Measurements from ENCODE around the gene DNAJC17. TPM values are rescaled to one million over a fixed set of nuclear protein-coding genes. Genes with fewer than 3 reads are reported as not detected.

DNAJC17 gene
- total and polyA plus RNA-seq, 4 experiments from 2014 or later: 24.3 to 43.9 (median 36.0) TPM

- H3K27me3 Mint-ChIP-seq: no peaks in the 10 kb centered on the region
- H3K27ac Mint-ChIP-seq: peak overlapping the region; percentile 92 to 100 (median 98)
- intact Hi-C loops (cut with micrococcal nuclease): loop anchor here (1.0 to 5.0 kb wide), 9 partner anchors 20 to 526 kb away; partner anchors contain the start of genes CCDC32, GCHFR, INAFM2 and KNL1
- peak overlapping the region; percentile 96 to 100 (median 98) for H3K4me3 Mint-ChIP-seq
- peaks cover 6% of the 10 kb centered on the region for H3K36me3 ChIP-seq (ENCODE audit: insufficient read depth, low read length)
- ChIA-PET POLR2A (ENCODE audit: partially characterized antibody) (interaction anchor here (1.2 to 3.4 kb wide), 6 partner anchors 10 to 237 kb away, joined by 3 to 30 read pairs (median 6); partner anchors contain the start of genes RAD51, RPUSD2, SPINT1 and VPS18), CTCF (ENCODE audit: partially characterized antibody) (interaction anchor here (0.7 to 2.2 kb wide), 6 partner anchors 10 to 217 kb away, joined by 3 to 7 read pairs (median 3); no protein-coding TSS in a partner anchor)
- no peaks in the 10 kb centered on the region for H3K27me3 ChIP-seq (ENCODE audit: insufficient read depth, low read length)
- no peak for DNase-seq
- H3K9me3 ChIP-seq (ENCODE audit: control insufficient read depth in 1 of 2, low read length in 2 of 2): no peaks in the 10 kb centered on the region
- H3K4me3 ChIP-seq (ENCODE audit: low read length in 2 of 2): peak overlapping the region; percentile 95 to 100
- H3K4me1 ChIP-seq (ENCODE audit: insufficient read depth, low read length): peaks cover 20% of the 10 kb centered on the region
- no peaks in the 10 kb centered on the region for H3K9me3 Mint-ChIP-seq
- H3K27ac ChIP-seq (ENCODE audit: low read depth, low read length): peak overlapping the region; percentile 97
- H3K36me3 Mint-ChIP-seq: peaks cover 18 to 19% of the 10 kb centered on the region in 2 donors
- H3K4me1 Mint-ChIP-seq: peaks cover 18 to 36% (median 22%) of the 10 kb centered on the region in 4 donors
These were observed 623 bp downstream of the DNAJC17 start for GRCh38 chr15:40806672-40807027.

GRCh38 chr15:40803688-40804087 is 3.6 kb downstream of the DNAJC17 start:
- Mint-ChIP-seq H3K27ac (peak overlapping the region in 1 of 7 donors; percentile 63), H3K9me3 (no peaks in the 10 kb centered on the region), H3K27me3 (no peaks in the 10 kb centered on the region), H3K4me1 (peaks cover 21 to 47% (median 26%) of the 10 kb centered on the region in 4 donors), H3K36me3 (peaks cover 23 to 26% of the 10 kb centered on the region in 2 donors), H3K4me3 (no peak overlapping the region)
- Histone ChIP-seq H3K9me3 (ENCODE audit: control insufficient read depth in 1 of 2, low read length in 2 of 2) (no peaks in the 10 kb centered on the region), H3K4me3 (ENCODE audit: low read length in 2 of 2) (no peak overlapping the region), H3K27me3 (ENCODE audit: insufficient read depth, low read length) (no peaks in the 10 kb centered on the region), H3K27ac (ENCODE audit: low read depth, low read length) (no peak overlapping the region), H3K36me3 (ENCODE audit: insufficient read depth, low read length) (peaks cover 3% of the 10 kb centered on the region), H3K4me1 (ENCODE audit: insufficient read depth, low read length) (peaks cover 20% of the 10 kb centered on the region)
- intact Hi-C loops (cut with micrococcal nuclease): no loop called here
- ChIA-PET CTCF (ENCODE audit: partially characterized antibody) (interaction anchor here (1.9 kb wide), 1 partner anchor 11 kb away, joined by 6 read pairs; no protein-coding TSS in a partner anchor), POLR2A (ENCODE audit: partially characterized antibody) (interaction anchor here (0.6 kb wide), 1 partner anchor 529 kb away, joined by 3 read pairs; the partner anchor contains the start of genes NUSAP1 and OIP5)
- DNase-seq: no peak

- H3K27ac ChIP-seq (ENCODE audit: low read depth, low read length): no peak overlapping the region
- no peak overlapping the region for H3K4me3 ChIP-seq (ENCODE audit: low read length in 2 of 2)
- peaks cover 15% of the 10 kb centered on the region for H3K4me1 ChIP-seq (ENCODE audit: insufficient read depth, low read length)
- Mint-ChIP-seq H3K27me3 (no peaks in the 10 kb centered on the region), H3K36me3 (peaks cover 29 to 32% of the 10 kb centered on the region in 2 donors), H3K4me1 (peaks cover 23 to 47% (median 27%) of the 10 kb centered on the region in 4 donors), H3K4me3 (no peak overlapping the region), H3K9me3 (no peaks in the 10 kb centered on the region), H3K27ac (no peak overlapping the region)
- POLR2A ChIA-PET (ENCODE audit: partially characterized antibody): no interaction called here
- CTCF ChIA-PET (ENCODE audit: partially characterized antibody): interaction anchor here (0.8 to 1.9 kb wide), 2 partner anchors 10 to 20 kb away, joined by 4 to 6 read pairs; no protein-coding TSS in a partner anchor
- no peaks in the 10 kb centered on the region for H3K9me3 ChIP-seq (ENCODE audit: control insufficient read depth in 1 of 2, low read length in 2 of 2)
- intact Hi-C loops (cut with micrococcal nuclease): no loop called here
- H3K36me3 ChIP-seq (ENCODE audit: insufficient read depth, low read length): peaks cover 3% of the 10 kb centered on the region
- no peaks in the 10 kb centered on the region for H3K27me3 ChIP-seq (ENCODE audit: insufficient read depth, low read length)
- DNase-seq: no peak
These were observed 4.2 kb downstream of the DNAJC17 start for GRCh38 chr15:40803076-40803475.

- intact Hi-C loops (cut with micrococcal nuclease): no loop called here
- Histone ChIP-seq H3K4me3 (ENCODE audit: low read length in 2 of 2) (no peak overlapping the region), H3K27me3 (ENCODE audit: insufficient read depth, low read length) (no peaks in the 10 kb centered on the region), H3K36me3 (ENCODE audit: insufficient read depth, low read length) (peaks cover 3% of the 10 kb centered on the region), H3K9me3 (ENCODE audit: control insufficient read depth in 1 of 2, low read length in 2 of 2) (no peaks in the 10 kb centered on the region), H3K27ac (ENCODE audit: low read depth, low read length) (no peak overlapping the region), H3K4me1 (ENCODE audit: insufficient read depth, low read length) (no peaks in the 10 kb centered on the region)
- H3K4me1 Mint-ChIP-seq: peaks cover 20 to 38% (median 23%) of the 10 kb centered on the region in 4 donors
- ChIA-PET POLR2A (ENCODE audit: partially characterized antibody) (no interaction called here), CTCF (ENCODE audit: partially characterized antibody) (no interaction called here)
- peaks cover 28 to 31% of the 10 kb centered on the region in 2 donors for H3K36me3 Mint-ChIP-seq
- H3K9me3 Mint-ChIP-seq: no peaks in the 10 kb centered on the region
- peak overlapping the region in 1 of 7 donors; percentile 13 for H3K27ac Mint-ChIP-seq
- no peak for DNase-seq
- no peak overlapping the region for H3K4me3 Mint-ChIP-seq
- H3K27me3 Mint-ChIP-seq: no peaks in the 10 kb centered on the region
These were observed 7.8 kb downstream of the DNAJC17 start for GRCh38 chr15:40799523-40799922.

- intact Hi-C loops (cut with micrococcal nuclease): no loop called here
- Histone ChIP-seq H3K27me3 (ENCODE audit: insufficient read depth, low read length) (no peaks in the 10 kb centered on the region), H3K4me1 (ENCODE audit: insufficient read depth, low read length) (no peaks in the 10 kb centered on the region), H3K36me3 (ENCODE audit: insufficient read depth, low read length) (peaks cover 9% of the 10 kb centered on the region), H3K27ac (ENCODE audit: low read depth, low read length) (no peak overlapping the region), H3K4me3 (ENCODE audit: low read length in 2 of 2) (no peak overlapping the region), H3K9me3 (ENCODE audit: control insufficient read depth in 1 of 2, low read length in 2 of 2) (no peaks in the 10 kb centered on the region)
- Mint-ChIP-seq H3K27ac (no peak overlapping the region), H3K4me1 (peaks cover 15 to 33% (median 25%) of the 10 kb centered on the region in 4 donors), H3K4me3 (no peak overlapping the region), H3K36me3 (peaks cover 28 to 29% of the 10 kb centered on the region in 2 donors), H3K27me3 (no peaks in the 10 kb centered on the region), H3K9me3 (no peaks in the 10 kb centered on the region)
- POLR2A ChIA-PET (ENCODE audit: partially characterized antibody): interaction anchor here (0.6 to 0.9 kb wide), 2 partner anchors 9 to 269 kb away, joined by 3 to 4 read pairs; no protein-coding TSS in a partner anchor
- no peak for DNase-seq
- CTCF ChIA-PET (ENCODE audit: partially characterized antibody): interaction anchor here (0.6 to 1.4 kb wide), 3 partner anchors 10 to 224 kb away, joined by 3 to 5 read pairs (median 3); no protein-coding TSS in a partner anchor
These were observed 10.8 kb downstream of the DNAJC17 start for GRCh38 chr15:40796512-40796911.

GRCh38 chr15:40796041-40796440 is 11.2 kb downstream of the DNAJC17 start:
- peaks cover 26 to 27% of the 10 kb centered on the region in 2 donors for H3K36me3 Mint-ChIP-seq
- POLR2A ChIA-PET (ENCODE audit: partially characterized antibody): no interaction called here
- no peaks in the 10 kb centered on the region for H3K27me3 ChIP-seq (ENCODE audit: insufficient read depth, low read length)
- peaks cover 8% of the 10 kb centered on the region for H3K36me3 ChIP-seq (ENCODE audit: insufficient read depth, low read length)
- H3K4me3 ChIP-seq (ENCODE audit: low read length in 2 of 2): no peak overlapping the region
- intact Hi-C loops (cut with micrococcal nuclease): no loop called here
- no peaks in the 10 kb centered on the region for H3K27me3 Mint-ChIP-seq
- H3K4me1 Mint-ChIP-seq: peaks cover 14 to 33% (median 23%) of the 10 kb centered on the region in 4 donors
- peak overlapping the region in 1 of 7 donors; percentile 63 for H3K27ac Mint-ChIP-seq
- no peak for DNase-seq
- no peaks in the 10 kb centered on the region for H3K9me3 ChIP-seq (ENCODE audit: control insufficient read depth in 1 of 2, low read length in 2 of 2)
- CTCF ChIA-PET (ENCODE audit: partially characterized antibody): interaction anchor here (0.6 to 2.0 kb wide), 4 partner anchors 10 to 223 kb away, joined by 3 to 5 read pairs (median 4); no protein-coding TSS in a partner anchor
- H3K4me1 ChIP-seq (ENCODE audit: insufficient read depth, low read length): no peaks in the 10 kb centered on the region
- no peak overlapping the region for H3K27ac ChIP-seq (ENCODE audit: low read depth, low read length)
- H3K9me3 Mint-ChIP-seq: no peaks in the 10 kb centered on the region
- H3K4me3 Mint-ChIP-seq: no peak overlapping the region

- Mint-ChIP-seq H3K27me3 (no peaks in the 10 kb centered on the region), H3K36me3 (peaks cover 12 to 18% of the 10 kb centered on the region in 2 donors), H3K9me3 (no peaks in the 10 kb centered on the region), H3K4me1 (peaks cover 14 to 25% (median 22%) of the 10 kb centered on the region in 4 donors), H3K27ac (peak overlapping the region in 1 of 7 donors; percentile 36), H3K4me3 (no peak overlapping the region)
- Histone ChIP-seq H3K4me3 (ENCODE audit: low read length in 2 of 2) (no peak overlapping the region), H3K9me3 (ENCODE audit: control insufficient read depth in 1 of 2, low read length in 2 of 2) (no peaks in the 10 kb centered on the region), H3K36me3 (ENCODE audit: insufficient read depth, low read length) (peaks cover 6% of the 10 kb centered on the region), H3K4me1 (ENCODE audit: insufficient read depth, low read length) (peaks cover 5% of the 10 kb centered on the region), H3K27me3 (ENCODE audit: insufficient read depth, low read length) (no peaks in the 10 kb centered on the region), H3K27ac (ENCODE audit: low read depth, low read length) (no peak overlapping the region)
- intact Hi-C loops (cut with micrococcal nuclease): no loop called here
- CTCF ChIA-PET (ENCODE audit: partially characterized antibody): interaction anchor here (1.6 to 3.0 kb wide), 2 partner anchors 9 to 11 kb away, joined by 6 to 9 read pairs; no protein-coding TSS in a partner anchor
- POLR2A ChIA-PET (ENCODE audit: partially characterized antibody): no interaction called here
- no peak for DNase-seq
These were observed 13.9 kb downstream of the DNAJC17 start for GRCh38 chr15:40793216-40793989.
